ENCODE data around the gene UBN1. TPM values are rescaled to one million over a fixed set of nuclear protein-coding genes. Genes with fewer than 3 reads are reported as not detected.

UBN1 gene
- total RNA-seq, 1 experiment from 2014 or later = 21.4 TPM

DNA sequence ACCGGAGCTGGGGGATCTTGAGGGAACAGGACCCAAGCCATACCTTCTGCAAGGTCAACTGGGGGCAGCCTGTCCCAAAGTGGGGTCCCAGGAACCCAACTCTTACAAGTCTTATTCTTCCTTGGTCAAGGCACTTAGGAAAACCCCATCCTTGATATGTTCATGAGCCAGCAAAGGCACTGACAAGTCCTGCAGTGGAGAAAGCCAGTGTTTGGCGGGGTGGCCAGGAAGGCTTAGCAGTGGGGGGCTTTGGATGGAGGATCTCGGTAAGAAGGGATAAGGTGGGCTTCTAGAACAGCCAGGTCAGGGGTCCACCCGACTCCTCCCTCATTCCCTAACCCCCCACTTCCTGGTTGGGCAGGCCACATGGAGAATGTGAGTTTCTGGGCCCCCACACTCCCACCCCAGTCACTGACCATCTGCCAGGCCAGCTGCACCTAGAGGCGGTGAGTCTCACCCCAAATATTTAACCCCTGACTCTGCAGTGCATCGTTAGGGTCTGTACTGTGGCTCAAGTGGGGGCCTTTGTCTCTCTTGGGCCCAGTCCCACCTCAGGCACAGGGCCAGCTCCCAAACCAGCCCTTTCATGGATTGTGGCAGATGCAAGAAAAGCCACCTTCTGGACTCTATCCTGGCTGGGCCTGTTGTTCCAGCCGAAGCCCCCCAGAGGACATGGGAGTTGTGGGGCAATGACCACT is 67.4 kb downstream of the UBN1 start:
- ChIA-PET CTCF (no interaction called here), POLR2A (ENCODE audit: unreplicated experiment) (no interaction called here)
- Histone ChIP-seq H2AFZ (ENCODE audit: low read length) (no peak overlapping the region), H3K9me3 (ENCODE audit: low read length) (no peaks in the 10 kb centered on the region), H3K27me3 (ENCODE audit: low read length) (no peaks in the 10 kb centered on the region), H3K9ac (ENCODE audit: low read length) (no peak overlapping the region), H3K9me2 (replicated peaks; ENCODE audit: low read length) (no peaks in the 10 kb centered on the region), H3K79me2 (ENCODE audit: low read length) (no peaks in the 10 kb centered on the region), H3K4me1 (ENCODE audit: insufficient read depth, low read length) (peaks cover 27% of the 10 kb centered on the region), H4K20me1 (ENCODE audit: low read length) (no peaks in the 10 kb centered on the region), H3K36me3 (ENCODE audit: low read depth, low read length) (no peaks in the 10 kb centered on the region), H3K4me2 (ENCODE audit: low read length) (no peak overlapping the region), H3K27ac (ENCODE audit: low read length) (no peak overlapping the region), H3F3A (ENCODE audit: low read length, unreplicated experiment) (no peaks in the 10 kb centered on the region), H3K4me3 (ENCODE audit: low read length) (no peak overlapping the region)
- BruUV-seq (replicated peaks) = no TSS peak
- ATAC-seq (no peak), DNase-seq (no peak)
- intact Hi-C loops (cut with micrococcal nuclease) = no loop called here
- no peak for TF ChIP-seq EZH2 (IDR thresholded peaks at IDR 0.05; ENCODE audit: low read length, unreplicated experiment)
- TF ChIP-seq, protein P1, sequence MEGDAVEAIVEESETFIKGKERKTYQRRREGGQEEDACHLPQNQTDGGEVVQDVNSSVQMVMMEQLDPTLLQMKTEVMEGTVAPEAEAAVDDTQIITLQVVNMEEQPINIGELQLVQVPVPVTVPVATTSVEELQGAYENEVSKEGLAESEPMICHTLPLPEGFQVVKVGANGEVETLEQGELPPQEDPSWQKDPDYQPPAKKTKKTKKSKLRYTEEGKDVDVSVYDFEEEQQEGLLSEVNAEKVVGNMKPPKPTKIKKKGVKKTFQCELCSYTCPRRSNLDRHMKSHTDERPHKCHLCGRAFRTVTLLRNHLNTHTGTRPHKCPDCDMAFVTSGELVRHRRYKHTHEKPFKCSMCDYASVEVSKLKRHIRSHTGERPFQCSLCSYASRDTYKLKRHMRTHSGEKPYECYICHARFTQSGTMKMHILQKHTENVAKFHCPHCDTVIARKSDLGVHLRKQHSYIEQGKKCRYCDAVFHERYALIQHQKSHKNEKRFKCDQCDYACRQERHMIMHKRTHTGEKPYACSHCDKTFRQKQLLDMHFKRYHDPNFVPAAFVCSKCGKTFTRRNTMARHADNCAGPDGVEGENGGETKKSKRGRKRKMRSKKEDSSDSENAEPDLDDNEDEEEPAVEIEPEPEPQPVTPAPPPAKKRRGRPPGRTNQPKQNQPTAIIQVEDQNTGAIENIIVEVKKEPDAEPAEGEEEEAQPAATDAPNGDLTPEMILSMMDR (conservative IDR thresholded peaks at IDR 0.05; ENCODE audit: low read depth, low read length) = no peak
- no peak for TF ChIP-seq EZH2phosphoT487 (IDR thresholded peaks at IDR 0.05; ENCODE audit: borderline replicate concordance, low read length)

DNA sequence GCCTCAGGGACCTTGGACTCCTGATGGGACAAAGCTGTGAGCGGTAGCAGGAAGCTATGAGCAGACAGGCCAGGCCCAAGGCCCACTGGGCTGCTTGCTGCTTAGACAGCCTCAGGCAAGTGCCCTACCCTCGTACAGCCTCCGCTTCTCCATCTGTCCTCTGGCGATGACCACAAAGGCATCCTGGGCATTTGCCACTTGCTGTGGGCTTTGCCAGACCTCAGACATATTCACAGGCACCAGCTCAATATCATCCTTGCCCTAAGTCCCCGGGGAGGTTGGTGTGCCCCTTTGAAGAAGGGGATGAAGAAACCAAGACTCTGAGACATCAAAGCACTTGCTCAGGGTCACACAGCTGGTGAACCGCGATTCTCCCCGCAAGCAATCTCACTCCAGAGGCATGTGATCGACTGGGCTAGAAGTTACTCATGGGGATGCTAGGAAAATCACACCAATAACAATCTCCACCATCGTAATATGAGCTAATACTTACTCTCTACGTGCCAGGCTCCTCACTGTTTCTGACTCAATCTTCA is 68.0 kb downstream of the UBN1 start:
- H3F3A ChIP-seq (ENCODE audit: low read length, unreplicated experiment) = no peaks in the 10 kb centered on the region
- no peaks in the 10 kb centered on the region for H3K79me2 ChIP-seq (ENCODE audit: low read length)
- no peak for TF ChIP-seq EZH2phosphoT487 (IDR thresholded peaks at IDR 0.05; ENCODE audit: borderline replicate concordance, low read length)
- TF ChIP-seq EZH2 (IDR thresholded peaks at IDR 0.05; ENCODE audit: low read length, unreplicated experiment) = no peak
- TF ChIP-seq, protein P1 (conservative IDR thresholded peaks at IDR 0.05; ENCODE audit: low read depth, low read length) = no peak
- H3K9ac ChIP-seq (ENCODE audit: low read length) = no peak overlapping the region
- H3K4me3 ChIP-seq (ENCODE audit: low read length) = no peak overlapping the region
- no TSS peak for BruUV-seq (replicated peaks)
- H4K20me1 ChIP-seq (ENCODE audit: low read length) = no peaks in the 10 kb centered on the region
- ChIA-PET CTCF (no interaction called here), POLR2A (ENCODE audit: unreplicated experiment) (no interaction called here)
- peak; percentile 20 for DNase-seq
- H3K9me2 ChIP-seq (replicated peaks; ENCODE audit: low read length) = no peaks in the 10 kb centered on the region
- H3K36me3 ChIP-seq (ENCODE audit: low read depth, low read length) = no peaks in the 10 kb centered on the region
- H3K9me3 ChIP-seq (ENCODE audit: low read length) = no peaks in the 10 kb centered on the region
- H2AFZ ChIP-seq (ENCODE audit: low read length) = no peak overlapping the region
- H3K27ac ChIP-seq (ENCODE audit: low read length) = no peak overlapping the region
- no peak overlapping the region for H3K4me2 ChIP-seq (ENCODE audit: low read length)
- H3K27me3 ChIP-seq (ENCODE audit: low read length) = no peaks in the 10 kb centered on the region
- no peak; the same call in 1 of the 2 replicates for ATAC-seq
- intact Hi-C loops (cut with micrococcal nuclease) = no loop called here
- H3K4me1 ChIP-seq (ENCODE audit: insufficient read depth, low read length) = peaks cover 27% of the 10 kb centered on the region

DNA sequence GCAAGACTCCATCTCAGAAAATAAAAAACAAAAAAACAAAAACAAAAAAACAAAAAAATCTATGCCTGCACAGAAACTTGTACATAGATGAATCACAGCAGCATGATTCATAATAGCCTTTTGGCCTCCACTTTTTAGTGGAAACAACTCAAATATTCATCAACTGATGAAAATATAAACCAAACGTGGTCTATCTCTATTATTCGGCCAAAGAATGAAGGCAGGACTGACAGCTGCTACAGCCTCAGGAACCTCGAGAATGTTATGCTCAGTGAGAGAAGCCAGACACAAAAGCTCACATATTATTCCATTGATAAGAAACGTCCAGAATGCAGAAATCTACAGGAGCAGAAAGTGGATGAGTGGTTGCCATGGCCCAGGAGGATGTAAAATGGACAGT is 69.8 kb downstream of the UBN1 start:
- no peak overlapping the region for H3K4me3 ChIP-seq (ENCODE audit: low read length)

More for the DNA sequence above, 69.8 kb downstream of the UBN1 start:
- TF ChIP-seq EZH2 (IDR thresholded peaks at IDR 0.05; ENCODE audit: low read length, unreplicated experiment) = no peak
- TF ChIP-seq, protein P1 (conservative IDR thresholded peaks at IDR 0.05; ENCODE audit: low read depth, low read length) = no peak
- TF ChIP-seq EZH2phosphoT487 (IDR thresholded peaks at IDR 0.05; ENCODE audit: borderline replicate concordance, low read length) = no peak
- DNase-seq (peak; percentile 46), ATAC-seq (peak; percentile 42)
- peaks cover 27% of the 10 kb centered on the region for H3K4me1 ChIP-seq (ENCODE audit: insufficient read depth, low read length)
- intact Hi-C loops (cut with micrococcal nuclease) = no loop called here
- BruUV-seq (replicated peaks) = no TSS peak
- no peak overlapping the region for H3K9ac ChIP-seq (ENCODE audit: low read length)
- H2AFZ ChIP-seq (ENCODE audit: low read length) = no peak overlapping the region
- H3F3A ChIP-seq (ENCODE audit: low read length, unreplicated experiment) = no peaks in the 10 kb centered on the region
- H3K4me2 ChIP-seq (ENCODE audit: low read length) = peak overlapping the region; percentile 62
- H3K9me2 ChIP-seq (replicated peaks; ENCODE audit: low read length) = no peaks in the 10 kb centered on the region
- no peaks in the 10 kb centered on the region for H3K79me2 ChIP-seq (ENCODE audit: low read length)
- H4K20me1 ChIP-seq (ENCODE audit: low read length) = no peaks in the 10 kb centered on the region
- no peaks in the 10 kb centered on the region for H3K9me3 ChIP-seq (ENCODE audit: low read length)
- CTCF ChIA-PET = no interaction called here
- no peaks in the 10 kb centered on the region for H3K27me3 ChIP-seq (ENCODE audit: low read length)
- H3K27ac ChIP-seq (ENCODE audit: low read length) = peak overlapping the region; percentile 19
- POLR2A ChIA-PET (ENCODE audit: unreplicated experiment) = no interaction called here
- no peaks in the 10 kb centered on the region for H3K36me3 ChIP-seq (ENCODE audit: low read depth, low read length)

All from PC-3 (cell line).